GM12864 (cell line): ENCODE measurements around the gene VPS26B.
"Not testable (repeated sequence)": the region's sequence is repeated elsewhere in the genome, so short reads cannot be mapped to it uniquely, and the experiment has no call there.

ENCODE experiments used
- DNase-seq: peaks from one replicate; pipeline ENCODE4 v3.0.0-alpha.2; 2011; ENCODE audit warnings: low read depth
- H3K4me3 ChIP-seq: 2 replicates; pipeline ENCODE4 v1.5.1; 2011; ENCODE audit warnings: mild to moderate bottlenecking, low read depth, low read length, control low read depth
- CTCF ChIP-seq: IDR thresholded peaks from 2 replicates; pipeline ENCODE4 v1.5.1; 2011; ENCODE audit warnings: low read depth, mild to moderate bottlenecking, moderate library complexity, low read length, control low read depth, inconsistent platforms; ENCODE audit errors: missing control alignments

The VPS26B gene

GRCh38 chr11:134250246-134250645 lies 25.8 kb downstream of the VPS26B start:
- no peak for TF ChIP-seq CTCF
- no peak for DNase-seq

GRCh38 chr11:134250675-134251074 lies 26.2 kb downstream of the VPS26B start:
- H3K4me3 ChIP-seq, result no peak overlapping the region
- TF ChIP-seq CTCF, result no peak
- DNase-seq, result no peak

More at GRCh38 chr11:134250246-134250645, 25.8 kb downstream of the VPS26B start:
- H3K4me3 ChIP-seq, result no peak overlapping the region

GRCh38 chr11:134252346-134253187 lies 28.1 kb downstream of the VPS26B start:
- peak overlapping the region; percentile 62 for H3K4me3 ChIP-seq
- no peak for TF ChIP-seq CTCF
- no peak for DNase-seq

- TF ChIP-seq CTCF, result no peak
- peak within 1 kb of the TSS; percentile 62 for H3K4me3 ChIP-seq
- DNase-seq, result peak; percentile 92
Measured at GRCh38 chr11:134253188-134253993, 28.9 kb downstream of the VPS26B start, which contains the start of the genes ACAD8 and THYN1. TSS of gene ACAD8 (plus strand) at chr11:134253568. CDS start at chr11:134253601, 33 bp downstream. TSS of gene THYN1 (minus strand) at chr11:134253352. CDS start at chr11:134252882, 470 bp downstream.

GRCh38 chr11:134254433-134255183 lies 30.1 kb downstream of the VPS26B start:
- DNase-seq, result no peak
- H3K4me3 ChIP-seq, result peak overlapping the region; percentile 62; the same call in 1 of the 2 replicates
- TF ChIP-seq CTCF, result no peak

GRCh38 chr11:134255184-134255561 lies 30.7 kb downstream of the VPS26B start:
- DNase-seq, H3K4me3 ChIP-seq: not testable (repeated sequence)

GRCh38 chr11:134257101-134257500 lies 32.6 kb downstream of the VPS26B start:
- no peak for DNase-seq
- H3K4me3 ChIP-seq, result no peak overlapping the region
- TF ChIP-seq CTCF, result no peak
